COLO668 (cell line): Measurements from ENCODE around the gene TXNL1.
A peak's percentile ranks its signal among the peaks of the same experiment; 100 is the strongest.
"Not testable (repeated sequence)": the region's sequence is repeated elsewhere in the genome, so short reads cannot be mapped to it uniquely, and the experiment has no call there.

Experiments
- DNase-seq: peaks from one replicate; lab custom pipeline; 2025; ENCODE audit not compliant: unreplicated experiment; lab: John Stamatoyannopoulos, UW

TXNL1 gene

GRCh38 chr18:56638232-56639103 lies at the start of gene TXNL1:
TSS of gene TXNL1 (minus strand) at chr18:56638592. CDS start at chr18:56638440, 152 bp downstream.
- peak; percentile 100 for DNase-seq

- DNase-seq = no peak
Measured at GRCh38 chr18:56684277-56684676, 45.9 kb upstream of the TXNL1 start.

DNA sequence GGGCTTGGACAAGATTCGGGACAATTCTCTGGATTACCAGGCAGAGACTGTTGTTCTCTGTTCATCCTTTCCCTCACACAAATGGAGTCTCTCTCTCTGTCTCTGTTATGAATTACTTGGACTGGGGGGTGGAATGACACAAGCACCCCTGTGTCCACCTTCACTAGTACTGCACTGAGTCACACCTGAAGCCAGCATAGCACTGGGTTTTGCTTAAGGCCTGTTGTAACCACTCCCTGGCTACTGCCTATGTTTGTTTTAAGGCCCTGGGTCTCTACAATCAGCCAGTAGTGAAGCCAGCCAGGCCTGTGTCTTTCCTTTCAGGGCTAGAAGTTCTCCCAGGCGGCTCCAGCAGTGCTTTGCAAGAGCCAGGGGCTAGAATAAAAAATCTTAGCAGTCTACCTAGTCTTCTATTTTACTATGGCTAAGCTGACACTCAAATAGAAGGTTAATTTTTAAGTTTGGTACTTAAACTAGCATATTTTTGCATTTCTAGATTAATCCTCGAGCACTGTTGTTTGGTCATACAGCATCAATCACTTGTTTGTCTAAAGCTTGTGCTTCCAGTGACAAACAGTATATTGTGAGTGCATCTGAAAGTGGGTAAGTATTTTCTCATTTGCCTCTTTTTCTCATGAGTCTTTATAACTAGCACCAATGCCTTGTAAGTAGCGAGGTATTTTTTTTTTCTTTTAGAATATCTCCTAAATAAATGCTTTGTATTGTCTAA lies 40.6 kb upstream of the TXNL1 start:
- no peak for DNase-seq

GRCh38 chr18:56676639-56677038 lies 38.2 kb upstream of the TXNL1 start:
- no peak for DNase-seq

GRCh38 chr18:56672981-56673380 lies 34.6 kb upstream of the TXNL1 start:
- no peak for DNase-seq

DNA sequence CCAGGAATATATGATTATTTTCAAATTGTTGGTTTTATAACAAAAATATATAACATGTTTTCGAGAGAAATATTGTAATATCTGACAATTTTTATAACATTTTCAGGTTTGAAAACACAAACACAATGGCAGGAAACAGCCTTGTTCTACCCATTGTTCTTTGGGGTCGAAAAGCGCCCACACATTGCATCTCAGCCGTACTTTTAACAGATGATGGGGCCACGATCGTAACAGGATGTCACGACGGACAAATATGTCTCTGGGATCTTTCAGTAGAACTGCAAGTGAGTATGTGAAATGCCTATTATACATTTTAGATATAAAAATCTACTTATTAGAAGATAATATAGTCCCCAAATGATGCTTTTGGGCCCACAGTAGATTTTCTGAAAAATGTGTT lies 34.0 kb upstream of the TXNL1 start:
- no peak for DNase-seq

- DNase-seq = no peak
Measured at GRCh38 chr18:56662902-56663301, 24.5 kb upstream of the TXNL1 start.

- no peak for DNase-seq
Measured at GRCh38 chr18:56662502-56662901, 24.1 kb upstream of the TXNL1 start.

DNA sequence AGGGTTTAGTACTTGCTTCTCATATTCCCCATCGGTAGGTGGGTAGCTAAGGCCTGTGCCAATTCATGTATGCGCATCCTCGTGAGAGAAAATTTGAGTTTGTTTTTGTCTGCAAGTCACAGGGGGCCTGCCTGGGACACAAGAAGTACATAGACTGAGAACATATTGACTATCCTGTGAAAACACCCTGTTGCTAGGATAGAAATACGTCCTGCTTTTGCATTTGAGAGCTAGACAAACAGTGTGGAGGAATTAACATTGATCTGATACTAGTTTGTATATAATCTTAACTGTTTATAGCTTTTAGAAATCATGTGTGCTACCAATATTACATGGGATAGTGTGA lies 23.6 kb upstream of the TXNL1 start:
- no peak for DNase-seq

DNA sequence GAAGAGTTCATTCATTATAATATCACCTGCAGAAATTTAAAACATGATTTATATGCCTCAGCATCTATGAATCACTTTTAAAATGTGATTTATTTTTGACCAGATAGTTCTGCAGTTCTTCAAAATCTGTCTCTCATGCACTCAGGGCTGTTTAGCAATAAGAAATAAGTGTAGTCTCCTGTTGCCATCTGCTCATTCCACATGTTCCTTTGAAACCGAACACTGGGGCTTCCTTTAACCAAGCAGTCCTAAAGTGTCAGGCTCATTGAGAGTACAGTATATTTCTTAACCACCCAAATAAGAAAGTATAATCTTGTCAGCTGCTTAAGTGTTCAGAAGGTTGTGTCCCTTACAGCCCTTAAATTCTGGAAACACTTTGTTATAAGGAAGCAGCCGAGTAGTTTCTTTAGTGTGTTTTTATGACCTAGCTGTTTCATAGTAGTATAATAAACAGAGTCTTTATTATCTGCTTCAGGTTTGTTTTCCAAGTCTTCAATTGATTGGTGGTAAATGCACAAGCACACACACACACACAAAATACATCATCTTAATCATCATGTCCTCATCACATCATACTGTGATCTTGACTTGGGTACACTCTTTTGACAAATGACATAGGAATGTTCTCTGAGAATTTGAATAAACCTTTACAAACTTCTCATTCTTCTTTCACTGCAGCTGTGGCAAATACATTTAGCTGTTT lies 23.1 kb upstream of the TXNL1 start:
- DNase-seq = no peak

GRCh38 chr18:56660655-56661054 lies 22.3 kb upstream of the TXNL1 start:
- DNase-seq = no peak

DNA sequence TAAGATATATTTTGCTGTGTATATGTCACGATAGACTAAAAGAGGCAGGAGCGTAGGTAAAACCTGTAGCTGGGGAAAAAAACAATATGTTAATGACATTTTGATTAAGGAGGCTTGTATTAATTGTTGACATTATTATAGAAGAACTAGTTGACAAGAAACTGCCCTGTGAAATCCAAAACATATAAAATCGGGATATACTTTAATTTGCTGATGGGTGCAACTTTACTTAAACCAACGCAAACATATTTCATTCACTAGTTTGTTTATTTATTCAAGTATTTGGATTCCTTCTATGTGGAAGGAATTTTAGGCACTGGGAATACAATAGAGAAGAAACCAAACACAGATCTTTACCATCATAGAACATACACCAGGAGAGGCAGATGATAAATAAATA lies 20.7 kb upstream of the TXNL1 start:
- DNase-seq = no peak

DNA sequence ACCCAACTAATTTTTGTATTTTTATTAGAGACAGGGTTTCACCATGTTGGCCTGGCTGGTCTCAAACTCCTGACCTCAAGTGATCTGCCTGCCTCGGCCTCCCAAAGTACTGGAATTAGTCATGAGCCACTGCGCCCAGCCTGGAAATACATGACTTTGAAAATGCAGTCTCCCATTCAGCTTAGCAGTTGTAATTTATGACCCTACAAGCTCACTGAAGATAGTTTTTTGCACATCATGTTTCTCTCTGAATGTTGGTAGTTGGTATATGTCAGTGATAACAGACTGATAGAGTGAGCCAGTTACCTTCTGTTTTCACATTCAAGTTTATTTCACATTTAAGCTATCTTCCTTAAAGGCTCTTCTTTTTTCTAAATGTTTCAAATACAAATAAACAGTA lies 19.9 kb upstream of the TXNL1 start:
- DNase-seq = no peak

GRCh38 chr18:56654280-56654679 lies 15.9 kb upstream of the TXNL1 start:
- DNase-seq = not testable (repeated sequence)

DNA sequence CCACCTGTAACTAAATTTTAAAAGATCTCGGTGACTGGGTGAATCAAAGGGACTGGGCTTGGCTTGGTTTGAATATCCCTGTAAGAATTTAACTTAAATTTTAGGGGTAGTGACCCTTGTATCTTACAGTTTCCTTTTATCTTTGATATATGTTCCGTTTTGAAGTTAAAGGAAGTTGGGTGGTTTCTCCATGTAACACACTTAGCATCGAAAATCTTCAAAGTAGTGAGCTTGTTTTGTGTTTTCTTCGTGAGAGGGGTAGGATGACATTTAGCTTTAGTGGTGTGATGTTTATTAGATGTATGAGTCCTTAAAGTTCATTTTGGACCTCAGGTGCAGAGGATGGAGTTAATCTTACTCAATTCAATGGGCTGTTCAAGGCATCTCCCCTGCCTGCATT lies 14.4 kb upstream of the TXNL1 start:
- DNase-seq = no peak

DNA sequence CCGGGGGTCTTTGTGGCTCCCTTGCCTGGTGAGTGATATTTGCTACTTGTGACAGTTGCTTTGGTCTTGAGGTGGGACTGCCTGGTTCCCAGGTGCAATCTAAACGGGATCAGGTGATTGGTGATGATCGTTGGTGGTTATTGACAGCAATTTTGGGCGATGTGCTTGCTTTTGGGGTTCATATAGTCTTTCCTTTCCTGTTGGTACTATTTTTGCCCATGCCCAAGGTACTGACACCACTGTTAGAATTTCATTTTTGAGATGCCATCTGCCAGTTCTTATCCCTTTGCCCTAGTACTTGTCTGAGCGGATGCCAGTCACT lies 13.3 kb upstream of the TXNL1 start:
- no peak for DNase-seq

- peak; percentile 98 for DNase-seq
Measured at GRCh38 chr18:56650944-56651770, 12.8 kb upstream of the TXNL1 start, which contains the start of gene WDR7. TSS of gene WDR7 (plus strand) at chr18:56651359. CDS start at chr18:56672516, 21,157 bp downstream.

DNA sequence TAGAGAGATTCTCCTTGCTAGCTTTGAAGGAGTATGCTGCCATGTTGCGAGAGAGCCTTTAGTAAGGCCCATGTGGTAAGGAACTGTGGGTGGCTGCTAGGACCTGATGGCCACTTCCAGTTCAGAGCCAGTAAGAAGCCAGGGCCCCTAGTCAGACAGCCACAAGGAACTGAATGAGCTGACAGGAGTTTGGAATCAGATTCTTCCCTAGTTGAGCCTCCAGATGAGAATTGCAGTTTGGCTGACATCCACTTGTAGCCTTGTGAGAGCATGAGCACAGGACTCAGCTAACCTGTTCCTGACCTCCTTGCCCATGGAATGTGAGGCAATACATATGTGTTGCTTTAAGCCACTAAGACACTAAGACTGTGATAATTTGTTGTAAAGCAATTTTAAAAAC lies 11.6 kb upstream of the TXNL1 start:
- DNase-seq = no peak

DNA sequence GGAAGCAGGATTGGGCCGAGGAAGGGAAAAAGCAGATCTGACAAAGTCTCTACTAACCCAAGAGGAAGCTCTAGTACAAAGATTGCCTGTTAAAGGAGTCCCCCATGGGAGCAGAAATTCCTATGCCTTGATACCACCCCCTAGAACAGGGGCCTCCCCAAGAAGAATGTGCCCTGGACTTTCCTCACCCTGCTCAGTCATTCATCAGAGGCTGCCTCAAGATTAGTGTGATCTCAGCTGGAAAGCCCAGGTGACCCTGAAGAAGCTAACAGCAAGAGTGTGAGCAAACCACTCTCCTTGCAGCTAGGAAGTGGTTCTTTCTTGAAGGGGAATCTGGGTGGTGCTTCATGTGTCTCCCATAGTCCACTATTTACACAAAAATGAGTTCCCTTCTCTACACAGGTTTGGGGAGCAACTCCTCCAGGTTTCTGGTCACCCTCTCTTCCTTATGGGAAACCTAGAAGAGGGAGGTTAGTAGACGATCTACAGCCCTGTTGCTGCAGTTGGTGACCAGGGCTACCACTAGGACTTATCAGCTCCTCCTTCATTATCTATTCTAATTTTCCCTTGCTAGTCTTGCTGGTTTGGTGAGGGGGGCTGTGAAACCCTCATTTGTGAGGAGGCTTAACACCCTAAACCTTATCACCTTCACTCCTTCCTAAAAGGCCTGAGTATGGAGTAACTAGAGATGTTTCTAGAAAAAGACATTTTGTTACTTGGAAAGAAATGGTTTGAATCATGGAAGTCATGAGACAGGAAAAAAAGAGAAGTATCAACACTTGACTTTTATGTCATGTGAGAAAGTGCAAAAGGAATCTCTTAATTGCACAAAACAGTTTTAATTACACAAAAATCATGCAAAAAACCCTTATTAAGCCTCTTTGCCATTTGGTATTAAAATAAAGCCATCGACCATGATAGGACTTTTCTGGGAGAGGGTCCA lies 9.8 kb upstream of the TXNL1 start:
- no peak for DNase-seq

GRCh38 chr18:56647071-56647470 lies 8.7 kb upstream of the TXNL1 start:
- no peak for DNase-seq
